Putamen (tissue), 1 donor: Measurements from ENCODE around the gene C12orf42.
"Not testable (repeated sequence)": the region's sequence is repeated elsewhere in the genome, so short reads cannot be mapped to it uniquely, and the experiment has no call there.

Experiments used
- DNase-seq: peaks from one replicate; pipeline ENCODE4 v3.0.0-alpha.2; 2016; ENCODE audit warnings: low spot score

Gene C12orf42

DNA sequence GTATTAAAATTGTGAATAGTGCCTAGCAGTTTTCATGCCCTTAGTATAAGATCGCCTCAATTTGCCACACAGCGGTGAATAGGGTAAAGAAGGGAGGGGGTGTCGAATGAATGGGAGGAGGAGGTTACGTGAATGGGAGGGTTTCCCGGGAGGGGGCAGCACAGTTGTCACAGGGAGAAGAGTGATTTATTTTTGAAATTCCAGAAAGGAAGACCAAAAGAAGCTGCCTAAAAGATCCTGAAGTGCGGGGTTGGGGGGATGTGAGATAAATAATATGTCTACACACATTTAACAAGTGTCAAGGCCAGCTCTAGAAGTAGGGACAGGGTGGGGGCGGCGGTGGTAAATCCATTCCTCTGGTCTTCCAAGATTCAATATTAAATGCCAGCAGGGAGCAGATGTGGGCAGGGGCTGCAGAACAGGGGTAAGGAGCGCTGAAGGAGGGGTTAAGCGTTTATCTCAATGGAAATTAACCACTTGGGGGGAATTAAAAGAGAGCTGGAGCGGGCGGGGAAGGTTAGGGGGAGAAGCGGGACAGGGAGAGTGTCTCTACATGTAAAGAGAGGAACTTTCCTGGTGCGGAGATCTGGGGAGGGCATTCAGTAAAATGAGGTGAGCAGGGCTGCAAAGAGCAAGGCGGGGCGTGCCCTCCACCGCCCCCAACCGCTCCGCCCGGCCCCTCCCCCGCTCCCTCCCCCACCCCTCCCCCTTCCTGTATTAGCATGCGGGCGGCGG is 867 bp downstream of the C12orf42 start:
- DNase-seq = no peak

DNA sequence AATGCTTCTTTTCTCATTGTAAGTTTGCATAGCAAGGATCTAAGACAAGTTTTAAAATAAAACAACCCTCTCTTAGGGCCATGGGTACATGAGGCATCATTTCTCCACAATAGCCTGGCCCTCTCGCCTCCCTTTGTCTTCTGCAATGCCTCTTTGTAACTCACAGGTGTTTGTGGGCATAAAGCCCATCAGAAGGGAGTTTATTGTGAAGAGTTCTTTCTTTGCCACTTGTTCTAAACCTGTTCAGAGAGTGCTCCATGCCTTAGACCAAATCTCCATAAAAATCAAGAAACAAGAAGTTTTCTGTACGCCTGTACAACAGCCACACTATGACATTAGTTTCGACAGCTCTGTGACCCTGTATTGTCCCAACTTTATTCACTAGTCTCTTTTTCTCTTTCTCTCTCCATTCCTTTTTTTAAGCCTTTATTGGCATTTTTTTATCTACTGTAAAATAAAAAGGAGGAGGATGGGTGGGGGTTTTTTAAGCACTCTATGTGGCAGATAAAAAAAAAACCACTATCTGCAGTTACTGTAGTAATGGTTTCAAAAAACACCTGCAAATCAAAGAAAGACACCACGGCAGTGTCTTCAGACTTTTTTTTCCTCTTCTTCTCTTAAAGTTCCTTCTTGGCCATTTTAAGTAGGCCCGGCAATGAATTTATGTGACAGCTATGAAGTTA is 1.6 kb downstream of the C12orf42 start:
- DNase-seq = no peak

DNA sequence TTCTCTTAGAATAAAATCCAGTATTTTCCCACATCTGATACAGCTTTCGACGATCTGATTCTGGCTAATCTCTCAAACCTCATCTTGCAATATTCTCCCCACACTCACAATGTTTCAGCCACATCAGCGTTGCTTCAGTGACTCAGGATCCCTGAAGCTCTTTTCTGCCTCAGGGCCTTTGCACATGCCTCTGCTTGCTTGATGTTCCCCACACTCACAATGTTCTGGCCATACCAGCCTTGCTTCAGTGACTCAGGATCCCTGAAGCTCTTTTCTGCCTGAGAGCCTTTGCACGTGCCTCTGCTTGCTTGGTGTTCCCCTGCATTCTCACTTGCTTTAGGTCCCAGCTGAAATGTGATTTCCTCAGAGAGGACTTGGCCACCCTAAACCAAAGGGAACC is 2.6 kb downstream of the C12orf42 start:
- DNase-seq = no peak

DNA sequence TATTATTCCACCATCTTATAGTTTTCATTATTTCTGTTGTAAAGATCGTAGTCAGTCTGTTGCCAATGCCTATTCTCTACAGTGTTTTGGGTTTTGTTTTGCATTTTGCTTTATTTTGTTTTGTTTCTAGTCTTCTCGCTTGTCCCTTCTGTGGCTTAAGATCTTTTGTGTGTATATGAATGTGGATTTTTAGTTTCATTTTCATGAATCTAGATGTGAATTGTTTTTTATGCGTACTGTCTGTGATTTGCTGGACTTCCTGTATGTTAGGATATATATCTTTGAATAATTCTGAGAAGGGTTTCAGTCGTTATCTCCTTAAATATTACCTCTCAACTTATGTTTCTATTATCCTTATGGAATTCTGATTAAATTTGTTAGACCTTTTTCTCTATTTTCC is 13.4 kb downstream of the C12orf42 start:
- no peak for DNase-seq

DNA sequence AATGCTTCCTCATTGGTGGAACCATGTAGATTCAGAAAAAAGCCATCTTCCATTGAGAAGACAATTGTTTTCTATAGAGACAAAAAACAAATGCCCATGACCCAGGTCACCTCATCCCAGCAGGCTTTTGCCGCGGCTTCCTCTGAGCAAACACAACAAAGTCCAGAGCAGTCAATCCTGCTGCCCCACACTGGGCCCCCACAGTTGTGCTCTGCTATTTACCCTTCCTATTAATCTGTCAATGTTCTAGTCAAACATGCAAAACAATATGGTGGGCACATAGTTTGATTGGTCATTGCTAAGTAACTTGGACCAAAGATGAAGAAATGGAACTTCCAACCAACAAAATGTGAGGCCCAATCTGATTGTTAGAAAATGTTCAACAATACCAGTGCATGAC is 20.7 kb downstream of the C12orf42 start:
- DNase-seq = no peak

DNA sequence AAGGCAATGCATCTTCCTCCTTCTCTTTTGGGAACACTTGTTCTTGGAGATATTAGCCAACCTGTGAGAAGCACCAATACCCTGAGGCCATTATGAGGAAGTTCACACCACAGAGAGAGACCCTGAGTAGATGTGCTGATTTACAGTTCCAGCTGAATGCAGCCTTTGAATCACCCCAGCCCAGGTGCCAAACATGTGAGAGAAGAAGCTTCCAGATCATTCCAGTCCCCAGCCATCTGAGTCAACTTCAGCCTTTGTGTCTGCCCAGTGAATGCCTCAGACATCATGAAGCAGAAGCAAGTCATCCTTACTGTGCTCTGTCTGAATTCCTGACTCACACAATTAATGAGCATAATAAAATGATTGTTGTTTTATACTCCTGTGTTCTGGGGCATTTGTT is 25.1 kb downstream of the C12orf42 start:
- no peak for DNase-seq

DNA sequence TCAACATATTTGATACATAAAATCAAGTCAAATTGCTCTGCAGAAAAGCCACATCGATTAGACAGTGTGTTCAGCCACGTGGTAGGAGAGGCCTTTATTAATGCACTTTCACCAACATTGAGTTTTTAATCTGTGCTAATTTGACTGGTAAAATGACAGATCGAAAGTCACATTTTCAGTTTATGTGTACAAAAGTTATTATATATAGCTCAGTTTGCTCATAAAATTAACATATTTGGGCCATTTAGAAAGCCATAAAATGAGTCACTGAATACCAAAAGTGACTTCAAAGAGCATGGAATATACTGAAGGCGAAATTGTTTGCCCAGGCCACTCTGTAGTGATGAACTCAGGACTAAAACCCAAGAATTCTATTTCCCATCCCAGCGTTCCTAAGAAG is 26.0 kb downstream of the C12orf42 start:
- DNase-seq = no peak

DNA sequence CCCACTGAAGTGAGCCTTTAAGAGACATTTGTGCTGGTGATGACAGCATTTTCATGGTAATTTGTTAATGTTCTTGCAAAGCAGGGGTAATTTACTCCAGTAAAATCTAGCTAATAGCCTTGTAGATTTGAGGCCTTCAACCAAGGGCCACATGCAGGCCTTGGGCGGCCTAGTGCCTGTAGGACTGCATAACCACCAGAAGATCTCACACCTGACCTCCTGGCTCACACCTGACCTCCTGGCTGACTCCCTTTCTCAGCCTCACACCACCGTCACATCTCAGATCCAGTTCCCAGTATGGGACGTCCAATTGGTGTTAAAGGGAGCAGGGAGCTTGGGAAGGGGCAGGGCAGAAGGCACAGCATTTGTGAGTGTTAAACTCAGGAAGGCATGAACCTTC is 26.9 kb downstream of the C12orf42 start:
- DNase-seq = no peak

DNA sequence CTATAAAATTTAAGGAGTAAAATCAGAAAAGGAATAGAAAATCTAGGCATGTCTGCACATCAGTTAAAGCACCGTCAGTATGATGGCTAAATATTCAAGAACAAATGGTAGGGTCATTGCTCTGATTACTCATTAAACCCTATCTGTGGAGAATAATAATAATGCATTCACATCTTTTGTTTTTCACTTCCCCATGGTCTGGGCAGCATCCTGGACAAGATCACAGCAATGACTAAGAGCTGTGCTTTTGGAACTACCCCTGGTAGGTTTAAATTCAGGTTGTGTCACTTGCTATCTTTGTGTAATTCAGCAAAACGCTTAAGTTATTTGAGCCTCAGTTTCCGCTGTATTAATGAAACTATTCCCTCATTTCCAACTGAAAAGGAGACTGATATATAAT is 33.1 kb downstream of the C12orf42 start:
- DNase-seq = no peak

DNA sequence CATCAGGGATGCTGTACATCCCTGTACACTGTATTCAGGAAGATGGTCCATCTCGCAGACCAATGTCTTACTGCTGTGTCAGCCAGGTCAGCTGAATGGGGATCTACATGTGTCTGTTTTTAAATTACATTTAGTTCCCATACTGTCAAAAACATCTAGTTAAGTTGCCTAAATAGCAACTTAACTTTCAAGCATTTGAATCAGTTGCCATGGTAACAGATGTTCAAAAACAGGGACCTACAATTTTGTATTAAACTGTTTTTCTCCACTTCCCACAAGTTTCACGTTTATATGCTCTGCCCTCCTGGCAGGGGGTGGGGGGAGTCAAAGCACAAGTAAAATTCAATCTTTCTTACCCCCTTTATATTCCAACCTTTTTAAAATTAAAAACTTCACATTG is 38.3 kb downstream of the C12orf42 start:
- no peak for DNase-seq

DNA sequence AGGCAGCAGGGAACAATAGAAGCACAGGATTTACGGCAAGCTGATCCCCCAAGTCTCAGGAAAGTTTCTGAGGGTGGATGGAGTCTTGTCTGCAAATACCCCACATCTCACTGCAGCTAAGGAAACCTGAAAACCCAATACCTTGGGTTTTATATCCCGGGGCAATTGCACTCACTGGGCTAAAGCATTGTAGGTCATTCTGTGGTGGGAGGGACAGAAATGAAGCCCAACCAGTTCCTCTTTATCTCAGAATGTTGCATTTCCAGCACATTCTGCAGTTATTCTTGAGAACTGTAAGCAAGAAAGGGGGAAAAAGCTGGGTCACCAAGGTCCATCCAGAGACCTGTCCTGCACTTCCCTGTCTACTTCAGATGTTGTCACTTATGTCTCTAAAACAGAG is 39.8 kb downstream of the C12orf42 start:
- DNase-seq = no peak

DNA sequence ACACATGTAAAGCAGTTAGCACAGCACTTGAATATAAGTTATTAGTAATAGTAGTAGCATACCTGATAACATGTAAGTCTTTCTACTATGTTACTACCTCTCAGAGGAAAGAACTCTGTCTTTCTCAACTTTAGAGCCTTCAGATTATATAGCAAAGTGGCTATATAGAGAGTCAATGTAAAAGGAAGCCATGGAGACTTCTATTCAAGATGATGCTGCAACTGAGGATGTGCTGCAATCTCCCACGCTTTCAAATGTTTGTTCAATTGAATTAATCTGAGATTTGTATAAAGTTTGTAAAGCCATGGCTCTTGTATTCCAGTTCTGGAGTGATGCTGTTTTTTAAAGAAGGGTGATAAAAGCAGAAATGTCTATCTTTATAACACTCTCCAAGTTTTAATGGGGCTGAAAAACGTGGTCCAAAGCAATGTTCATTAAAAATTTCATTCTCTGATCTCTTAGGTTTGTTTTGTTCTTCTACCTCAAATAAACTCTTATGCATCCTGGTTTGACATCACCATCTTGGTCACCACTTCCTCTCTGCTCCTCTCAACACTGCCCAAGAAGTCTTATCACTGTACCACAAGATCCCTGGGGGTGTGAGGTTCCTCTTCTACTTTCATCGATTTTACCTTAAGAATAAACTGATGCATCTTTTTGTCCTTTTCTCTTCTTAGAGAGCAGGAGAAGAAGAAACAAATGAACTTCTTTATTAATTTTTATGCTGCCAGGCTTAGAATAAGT is 40.6 kb downstream of the C12orf42 start:
- no peak for DNase-seq

DNA sequence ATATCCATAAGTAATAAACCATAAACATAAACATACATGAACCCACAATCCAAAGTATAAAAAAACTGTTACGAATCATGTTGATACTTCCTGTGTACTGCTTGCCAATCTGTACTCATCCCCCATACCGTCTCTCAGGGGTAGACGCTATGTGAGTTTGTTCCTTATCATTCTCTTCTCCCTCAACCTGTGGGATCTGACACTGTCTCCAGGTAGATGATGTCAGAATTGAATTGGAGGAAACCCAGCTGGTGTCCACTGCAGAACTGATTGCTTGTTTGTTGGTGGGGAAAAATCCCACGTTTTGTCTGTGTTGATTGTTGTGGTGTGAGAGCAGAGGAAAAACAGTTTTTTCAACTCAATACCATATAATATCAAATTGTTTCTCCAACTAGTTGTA is 50.8 kb downstream of the C12orf42 start:
- DNase-seq = no peak

DNA sequence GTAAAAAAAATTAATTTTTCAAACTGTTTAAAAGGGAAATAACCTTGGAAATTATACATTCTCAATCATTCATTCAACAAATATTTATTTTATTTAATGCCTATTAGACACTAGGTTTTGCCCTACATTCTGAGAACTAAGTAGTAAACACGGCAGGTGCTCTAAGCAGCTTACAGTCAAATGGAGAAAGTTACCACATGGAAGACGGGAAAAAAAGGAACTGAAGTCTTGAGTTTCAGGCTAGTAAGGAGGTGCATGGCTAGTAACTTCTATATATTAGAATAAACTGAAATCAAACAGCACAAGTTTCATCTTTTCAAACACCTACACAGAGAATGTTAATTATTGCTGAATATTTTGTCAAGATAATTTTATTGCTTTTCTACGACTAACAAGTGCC is 52.9 kb downstream of the C12orf42 start:
- no peak for DNase-seq

DNA sequence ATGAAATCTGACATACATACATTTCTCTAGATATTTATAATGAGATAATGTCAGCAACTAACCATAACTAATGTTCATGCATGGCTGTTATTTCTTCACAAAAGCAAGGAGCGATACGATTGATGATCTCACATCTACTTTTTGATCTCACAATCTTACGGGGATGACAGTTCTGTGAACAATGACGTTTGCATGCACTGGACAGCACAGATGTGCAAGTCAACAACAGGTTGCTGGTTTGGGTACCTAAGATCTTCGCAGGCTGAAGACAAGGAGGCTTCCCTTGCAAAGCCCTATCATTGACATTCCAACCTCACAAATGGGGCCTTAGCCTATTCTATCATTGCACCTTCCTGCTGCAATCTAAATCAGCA is 53.6 kb downstream of the C12orf42 start:
- DNase-seq = no peak

DNA sequence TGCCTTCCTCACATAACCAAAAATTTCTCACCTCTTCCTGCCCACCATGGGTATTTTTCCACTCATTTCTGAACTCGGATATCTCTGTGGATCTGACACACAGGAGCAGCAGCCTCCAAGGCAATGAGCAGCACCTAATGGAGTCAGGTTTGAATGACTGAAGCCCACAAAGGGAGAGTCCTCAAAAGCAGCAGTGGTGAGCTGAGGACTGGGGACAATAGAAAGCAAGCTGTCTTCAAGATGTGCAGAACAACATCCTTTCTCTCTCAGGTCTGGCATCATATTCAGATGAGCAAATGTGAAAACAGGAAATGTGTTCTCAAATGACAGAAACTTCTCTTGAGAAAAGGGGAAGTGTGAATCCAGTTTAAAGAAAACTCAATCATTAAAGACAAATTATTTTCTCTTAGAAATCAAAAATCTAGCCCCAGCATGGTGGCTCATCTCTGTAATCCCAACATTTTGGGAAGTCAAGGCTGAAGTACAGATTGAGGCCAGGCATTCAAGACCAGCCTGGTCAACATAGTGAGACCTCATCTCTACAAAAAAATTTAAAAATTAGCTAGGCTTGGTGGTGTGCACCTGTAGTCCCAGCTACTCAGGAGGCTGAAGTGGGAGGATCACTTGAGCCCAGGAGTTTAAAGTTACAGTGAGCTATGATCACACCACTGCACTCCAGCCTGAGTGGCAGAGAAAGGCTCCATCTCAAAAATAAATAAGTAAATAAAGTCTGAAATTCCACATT is 54.2 kb downstream of the C12orf42 start:
- peak; percentile 15 for DNase-seq

DNA sequence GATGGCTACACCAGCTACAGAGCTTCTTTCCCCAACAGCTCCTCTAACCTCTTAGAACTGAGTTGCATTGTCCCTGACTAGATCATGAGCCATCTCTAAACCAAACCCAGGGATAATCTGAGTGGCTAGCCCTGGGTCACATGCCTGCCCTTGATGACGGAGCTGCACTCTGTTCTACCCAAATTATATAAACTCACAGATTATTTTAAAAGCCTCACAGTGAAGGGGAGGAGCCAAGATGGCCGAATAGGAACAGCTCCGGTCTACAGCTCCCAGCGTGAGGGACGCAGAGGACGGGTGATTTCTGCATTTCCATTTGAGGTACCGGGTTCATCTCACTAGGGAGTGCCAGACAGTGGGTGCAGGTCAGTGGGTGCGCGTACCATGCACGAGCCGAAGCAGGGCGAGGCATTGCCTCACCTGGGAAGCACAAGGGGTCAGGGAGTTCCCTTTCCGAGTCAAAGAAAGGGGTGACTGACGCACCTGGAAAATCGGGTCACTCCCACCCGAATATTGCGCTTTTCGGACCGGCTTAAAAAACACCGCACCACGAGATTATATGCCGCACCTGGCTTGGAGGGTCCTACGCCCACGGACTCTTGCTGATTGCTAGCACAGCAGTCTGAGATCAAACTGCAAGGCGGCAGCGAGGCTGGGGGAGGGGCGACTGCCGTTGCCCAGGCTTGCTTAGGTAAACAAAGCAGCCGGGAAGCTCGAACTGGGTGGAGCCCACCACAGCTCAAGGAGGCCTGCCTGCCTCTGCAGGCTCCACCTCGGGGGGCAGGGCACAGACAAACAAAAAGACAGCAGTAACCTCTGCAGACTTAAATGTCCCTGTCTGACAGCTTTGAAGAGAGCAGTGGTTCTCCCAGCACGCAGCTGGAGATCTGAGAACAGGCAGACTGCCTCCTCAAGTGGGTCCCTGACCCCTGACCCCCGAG is 61.3 kb downstream of the C12orf42 start:
- DNase-seq = not testable (repeated sequence)

DNA sequence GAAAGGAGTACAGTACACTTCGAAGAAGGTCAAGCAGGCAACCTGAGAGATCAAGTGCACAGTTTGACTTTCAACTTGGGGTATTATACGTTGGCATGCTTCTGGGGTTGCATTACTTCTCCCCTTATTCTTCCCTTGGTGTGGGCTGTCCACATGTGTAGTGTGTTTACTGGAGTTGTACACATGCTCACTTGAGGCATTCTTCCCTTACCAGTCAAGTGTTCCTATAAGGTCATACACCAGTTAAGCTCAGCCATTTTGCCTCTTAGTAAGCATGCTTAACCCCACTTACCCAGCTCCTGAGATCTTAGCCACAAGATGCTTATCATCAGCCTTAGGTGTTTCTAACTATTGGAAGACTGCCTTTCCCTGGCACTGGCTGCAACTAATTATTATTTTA is 63.8 kb downstream of the C12orf42 start:
- DNase-seq = no peak

DNA sequence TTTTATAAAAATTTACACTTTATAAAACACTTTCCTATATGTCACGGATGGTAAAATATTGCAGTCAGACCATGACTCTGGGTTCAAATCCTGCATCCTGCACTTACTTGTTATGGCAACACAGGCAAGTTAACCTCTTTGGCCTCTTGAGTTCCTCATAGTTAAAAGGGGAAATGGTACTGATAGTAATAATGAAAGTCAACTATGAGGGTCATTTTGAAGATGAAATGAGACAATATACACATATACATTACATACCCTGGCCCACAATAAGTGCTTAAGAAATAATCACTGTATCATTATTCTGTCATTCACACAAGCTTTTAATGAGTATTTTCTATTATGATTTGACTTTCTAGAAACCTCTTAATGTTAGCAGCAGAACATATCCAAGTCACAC is 64.4 kb downstream of the C12orf42 start:
- no peak for DNase-seq

DNA sequence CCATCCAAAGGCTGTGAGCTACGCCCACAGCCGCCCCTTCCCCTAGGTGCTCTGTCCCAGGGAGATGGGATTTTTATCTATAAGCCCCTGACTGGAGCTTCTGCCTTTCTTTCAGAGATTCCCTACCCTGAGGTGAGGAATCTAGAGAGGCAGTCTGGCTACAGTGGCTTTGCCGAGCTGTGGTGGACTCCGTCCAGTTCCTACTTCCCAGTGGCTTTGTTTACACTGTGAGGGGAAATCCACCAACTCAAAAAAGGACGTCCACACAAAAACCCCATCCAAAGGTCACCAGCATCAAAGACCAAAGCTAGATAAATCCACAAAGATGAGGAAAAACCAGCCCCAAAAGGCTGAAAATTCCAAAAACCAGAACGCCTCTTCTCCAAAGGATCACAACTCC is 70.1 kb downstream of the C12orf42 start:
- not testable (repeated sequence) for DNase-seq

DNA sequence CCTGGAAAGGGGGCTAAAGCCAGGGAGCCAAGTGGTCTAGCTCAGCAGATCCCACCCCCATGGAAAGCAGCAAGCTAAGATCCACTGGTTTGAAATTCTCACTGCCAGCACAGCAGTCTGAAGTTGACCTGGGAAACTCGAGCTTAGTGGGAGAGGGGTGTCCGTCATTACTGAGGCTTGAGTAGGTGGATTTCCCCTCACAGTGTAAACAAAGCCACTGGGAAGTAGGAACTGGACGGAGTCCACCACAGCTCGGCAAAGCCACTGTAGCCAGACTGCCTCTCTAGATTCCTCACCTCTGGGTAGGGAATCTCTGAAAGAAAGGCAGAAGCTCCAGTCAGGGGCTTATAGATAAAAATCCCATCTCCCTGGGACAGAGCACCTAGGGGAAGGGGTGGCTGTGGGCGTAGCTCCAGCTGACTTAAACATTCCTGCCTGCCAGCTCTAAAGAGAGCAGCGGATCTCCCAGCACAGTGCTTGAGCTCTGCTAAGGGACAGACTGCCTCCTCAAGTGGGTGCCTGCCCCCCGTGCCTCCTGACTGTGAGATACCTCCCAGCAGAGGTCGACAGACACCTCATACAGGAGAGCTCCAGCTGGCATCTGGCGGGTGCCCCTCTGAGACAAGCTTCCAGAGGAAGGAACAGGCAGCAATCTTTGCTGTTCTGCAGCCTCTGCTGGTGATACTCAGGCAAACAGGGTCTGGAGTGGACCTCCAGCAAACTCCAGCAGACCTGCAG is 70.8 kb downstream of the C12orf42 start:
- DNase-seq = not testable (repeated sequence)
